Measurements from ENCODE around the gene MCAT.

Gene MCAT, protein sequence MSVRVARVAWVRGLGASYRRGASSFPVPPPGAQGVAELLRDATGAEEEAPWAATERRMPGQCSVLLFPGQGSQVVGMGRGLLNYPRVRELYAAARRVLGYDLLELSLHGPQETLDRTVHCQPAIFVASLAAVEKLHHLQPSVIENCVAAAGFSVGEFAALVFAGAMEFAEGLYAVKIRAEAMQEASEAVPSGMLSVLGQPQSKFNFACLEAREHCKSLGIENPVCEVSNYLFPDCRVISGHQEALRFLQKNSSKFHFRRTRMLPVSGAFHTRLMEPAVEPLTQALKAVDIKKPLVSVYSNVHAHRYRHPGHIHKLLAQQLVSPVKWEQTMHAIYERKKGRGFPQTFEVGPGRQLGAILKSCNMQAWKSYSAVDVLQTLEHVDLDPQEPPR

GRCh38 chr22:43142880-43143562 lies at the start of gene MCAT:
MCAT (minus strand) TSS chr22:43143398; CDS start chr22:43143348, 50 bp downstream.
- H3K27me3 ChIP-seq (ENCODE audit: control insufficient read depth, insufficient read depth, low read length) = no peaks in the 10 kb centered on the region
- H3K4me3 ChIP-seq (ENCODE audit: low read length) = peak within 1 kb of the TSS; percentile 82
- H3K4me1 ChIP-seq (ENCODE audit: control insufficient read depth, insufficient read depth, low read length) = no peaks in the 10 kb centered on the region
- DNase-seq (ENCODE audit: low read depth, low spot score) = peak; percentile 55
- peaks cover 5% of the 10 kb centered on the region; the same call in 1 of the 2 replicates for H3K36me3 ChIP-seq (ENCODE audit: control insufficient read depth, insufficient read depth, low read length)
- no CpG with 5 or more reads among the region's 83 CpGs for WGBS (ENCODE audit: insufficient coverage, insufficient read length)
- H3K27ac ChIP-seq (ENCODE audit: low read length) = no peak within 1 kb of the TSS
- H3K9me3 ChIP-seq (ENCODE audit: control insufficient read depth, insufficient read depth, low read length) = no peaks in the 10 kb centered on the region

DNA sequence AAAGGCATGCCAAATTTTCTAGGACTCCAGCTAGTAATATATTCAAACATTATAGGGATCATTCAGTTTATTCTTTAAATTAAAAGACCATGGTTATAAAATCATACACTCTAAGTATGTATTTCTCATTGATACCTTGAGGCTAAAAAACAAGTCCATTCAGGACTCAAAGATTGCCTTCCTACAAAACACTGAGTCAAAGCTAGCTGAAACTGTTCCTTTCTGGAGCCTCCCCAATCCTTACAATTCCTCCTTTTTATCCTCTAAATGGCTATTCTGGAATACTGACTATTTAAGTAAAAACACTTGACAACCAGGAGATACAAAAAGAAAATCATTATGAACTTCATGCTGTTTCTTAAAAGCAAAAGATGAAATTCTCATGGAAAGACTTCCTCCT lies 48.6 kb upstream of the MCAT start:
- H3K27me3 ChIP-seq (ENCODE audit: control insufficient read depth, insufficient read depth, low read length) = no peaks in the 10 kb centered on the region
- no peaks in the 10 kb centered on the region for H3K4me1 ChIP-seq (ENCODE audit: control insufficient read depth, insufficient read depth, low read length)
- H3K9me3 ChIP-seq (ENCODE audit: control insufficient read depth, insufficient read depth, low read length) = no peaks in the 10 kb centered on the region
- H3K36me3 ChIP-seq (ENCODE audit: control insufficient read depth, insufficient read depth, low read length) = no peaks in the 10 kb centered on the region
- H3K4me3 ChIP-seq (ENCODE audit: low read length) = no peak overlapping the region
- no peak overlapping the region for H3K27ac ChIP-seq (ENCODE audit: low read length)
- no peak for DNase-seq (ENCODE audit: low read depth, low spot score)

- no CpG with 5 or more reads among the region's 5 CpGs for WGBS (ENCODE audit: insufficient coverage, insufficient read length)
- no peak overlapping the region for H3K4me3 ChIP-seq (ENCODE audit: low read length)
- no peak for DNase-seq (ENCODE audit: low read depth, low spot score)
- H3K4me1 ChIP-seq (ENCODE audit: control insufficient read depth, insufficient read depth, low read length) = peaks cover 4% of the 10 kb centered on the region
- no peaks in the 10 kb centered on the region for H3K27me3 ChIP-seq (ENCODE audit: control insufficient read depth, insufficient read depth, low read length)
- no peaks in the 10 kb centered on the region for H3K9me3 ChIP-seq (ENCODE audit: control insufficient read depth, insufficient read depth, low read length)
- H3K27ac ChIP-seq (ENCODE audit: low read length) = no peak overlapping the region
- no peaks in the 10 kb centered on the region for H3K36me3 ChIP-seq (ENCODE audit: control insufficient read depth, insufficient read depth, low read length)
Observed at GRCh38 chr22:43188829-43189545, 45.8 kb upstream of the MCAT start.

DNA sequence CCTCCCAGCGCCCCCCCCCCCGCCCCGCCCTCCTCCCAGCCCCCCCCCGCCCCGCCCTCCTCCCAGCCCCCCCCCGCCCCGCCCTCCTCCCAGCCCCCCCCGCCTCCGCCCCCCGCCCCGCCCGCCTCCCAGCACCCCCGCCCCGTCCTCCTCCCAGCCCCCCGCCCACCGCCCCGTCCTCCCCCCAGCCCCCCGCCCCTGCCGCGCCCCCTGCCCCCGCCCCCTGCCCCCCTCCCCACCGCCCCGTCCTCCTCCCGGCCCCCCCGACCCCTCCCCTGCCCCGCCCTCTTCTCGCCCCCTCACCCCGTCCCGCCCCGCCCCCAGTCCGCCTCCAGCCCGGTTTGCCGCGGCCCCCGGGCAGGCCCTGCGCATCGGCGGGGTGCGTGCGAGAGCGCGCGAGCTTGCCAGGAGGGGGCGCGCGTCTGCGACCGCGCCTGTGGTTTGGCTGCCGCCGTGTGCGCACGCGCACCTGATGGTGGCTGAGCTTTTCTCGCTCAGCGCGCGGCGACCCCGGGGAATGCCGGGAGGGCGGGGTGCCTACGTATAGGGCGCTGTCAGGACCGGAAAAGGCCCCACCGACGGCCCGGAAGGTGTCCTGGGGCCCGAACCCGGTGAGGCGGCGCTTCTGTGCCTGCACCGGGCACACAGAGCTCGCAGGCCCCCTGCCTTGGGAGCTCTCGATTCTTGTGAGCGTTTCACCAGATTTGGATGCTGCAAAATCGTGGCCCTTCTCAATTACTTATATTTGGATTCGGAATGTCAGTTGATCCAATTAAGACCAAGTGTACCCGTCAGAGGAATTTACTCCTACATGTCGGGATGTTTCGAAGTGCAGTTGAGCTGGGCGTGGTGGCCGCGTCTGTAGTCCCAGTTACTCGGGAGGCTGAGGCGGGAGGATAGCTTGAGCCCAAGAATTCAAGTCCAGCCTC lies 44.2 kb upstream of the MCAT start:
- no CpG with 5 or more reads among the region's 86 CpGs for WGBS (ENCODE audit: insufficient coverage, insufficient read length)
- Histone ChIP-seq H3K27ac (ENCODE audit: low read length) (no peak overlapping the region), H3K4me3 (ENCODE audit: low read length) (peak overlapping the region; percentile 41; the same call in 1 of the 2 replicates), H3K9me3 (ENCODE audit: control insufficient read depth, insufficient read depth, low read length) (no peaks in the 10 kb centered on the region), H3K36me3 (ENCODE audit: control insufficient read depth, insufficient read depth, low read length) (peaks cover 4% of the 10 kb centered on the region; the same call in 1 of the 2 replicates), H3K4me1 (ENCODE audit: control insufficient read depth, insufficient read depth, low read length) (peaks cover 4% of the 10 kb centered on the region), H3K27me3 (ENCODE audit: control insufficient read depth, insufficient read depth, low read length) (no peaks in the 10 kb centered on the region)
- peak; percentile 85 for DNase-seq (ENCODE audit: low read depth, low spot score)

DNA sequence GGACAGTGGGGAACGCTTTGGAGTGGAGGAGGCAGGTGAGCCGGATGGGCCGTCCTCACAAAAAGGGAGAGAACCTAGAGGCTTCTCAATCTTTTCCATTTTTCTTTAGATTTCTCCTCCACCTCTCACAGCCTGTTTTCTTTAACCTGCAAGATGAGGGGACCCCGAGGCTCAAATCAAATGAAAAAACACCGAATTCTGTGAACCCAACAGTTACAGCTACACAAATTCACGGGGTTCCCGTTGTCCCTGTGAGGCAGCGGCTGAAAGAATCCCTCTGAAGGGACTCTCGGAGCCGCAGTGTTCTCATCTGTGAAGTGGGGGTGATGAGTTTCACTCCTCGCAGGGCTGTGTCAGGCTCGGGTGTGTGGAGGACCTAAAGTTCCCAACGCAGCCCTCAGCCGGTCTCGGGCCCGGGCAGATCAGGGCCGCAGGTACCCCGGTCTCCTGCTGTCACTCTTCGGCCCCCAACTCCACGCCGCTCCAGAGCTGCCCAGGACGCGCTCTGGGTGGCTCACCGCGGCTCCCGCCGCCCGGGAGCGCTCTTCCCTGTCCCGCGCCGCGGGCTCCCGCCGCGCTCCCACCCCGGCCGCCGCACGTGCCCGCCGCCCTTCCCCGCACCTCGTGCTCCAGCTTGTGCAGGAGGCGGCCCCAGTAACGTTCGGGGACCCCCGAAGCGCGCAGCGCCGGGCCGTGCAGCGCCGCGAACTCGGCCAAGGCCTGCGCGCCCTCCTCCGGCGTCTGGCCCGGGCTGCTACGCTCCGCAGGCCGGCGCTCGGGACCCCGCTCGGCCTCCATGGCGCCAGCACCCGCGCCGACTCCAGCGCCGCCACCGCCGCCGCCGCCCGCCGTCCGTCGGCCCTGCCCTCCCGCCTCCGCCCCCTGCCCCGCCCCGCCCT lies 43.3 kb upstream of the MCAT start, which contains the start of gene TTLL12:
TTLL12 (minus strand) TSS at position 863 of the 899 bp plus-strand sequence; CDS start at position 798, 65 bp downstream.
- Histone ChIP-seq H3K27me3 (ENCODE audit: control insufficient read depth, insufficient read depth, low read length) (no peaks in the 10 kb centered on the region), H3K36me3 (ENCODE audit: control insufficient read depth, insufficient read depth, low read length) (peaks cover 4% of the 10 kb centered on the region; the same call in 1 of the 2 replicates), H3K4me1 (ENCODE audit: control insufficient read depth, insufficient read depth, low read length) (peaks cover 4% of the 10 kb centered on the region), H3K9me3 (ENCODE audit: control insufficient read depth, insufficient read depth, low read length) (no peaks in the 10 kb centered on the region), H3K27ac (ENCODE audit: low read length) (no peak within 1 kb of the TSS), H3K4me3 (ENCODE audit: low read length) (peak within 1 kb of the TSS; percentile 96)
- DNase-seq (ENCODE audit: low read depth, low spot score) = no peak
- WGBS (ENCODE audit: insufficient coverage, insufficient read length) = no CpG with 5 or more reads among the region's 87 CpGs

- Histone ChIP-seq H3K4me1 (ENCODE audit: control insufficient read depth, insufficient read depth, low read length) (peaks cover 4% of the 10 kb centered on the region), H3K4me3 (ENCODE audit: low read length) (peak overlapping the region; percentile 96; the same call in 1 of the 2 replicates), H3K27ac (ENCODE audit: low read length) (no peak overlapping the region), H3K36me3 (ENCODE audit: control insufficient read depth, insufficient read depth, low read length) (peaks cover 9% of the 10 kb centered on the region), H3K27me3 (ENCODE audit: control insufficient read depth, insufficient read depth, low read length) (no peaks in the 10 kb centered on the region), H3K9me3 (ENCODE audit: control insufficient read depth, insufficient read depth, low read length) (no peaks in the 10 kb centered on the region)
- no CpG with 5 or more reads among the region's 12 CpGs for WGBS (ENCODE audit: insufficient coverage, insufficient read length)
- DNase-seq (ENCODE audit: low read depth, low spot score) = no peak
Observed at GRCh38 chr22:43185860-43186261, 42.7 kb upstream of the MCAT start.

GRCh38 chr22:43183496-43184277 lies 40.5 kb upstream of the MCAT start:
- no peak overlapping the region for H3K27ac ChIP-seq (ENCODE audit: low read length)
- H3K4me1 ChIP-seq (ENCODE audit: control insufficient read depth, insufficient read depth, low read length) = peaks cover 4% of the 10 kb centered on the region
- no peaks in the 10 kb centered on the region for H3K27me3 ChIP-seq (ENCODE audit: control insufficient read depth, insufficient read depth, low read length)
- H3K9me3 ChIP-seq (ENCODE audit: control insufficient read depth, insufficient read depth, low read length) = no peaks in the 10 kb centered on the region
- no peak for DNase-seq (ENCODE audit: low read depth, low spot score)
- no peak overlapping the region for H3K4me3 ChIP-seq (ENCODE audit: low read length)
- WGBS (ENCODE audit: insufficient coverage, insufficient read length) = no CpG with 5 or more reads among the region's 12 CpGs
- peaks cover 30% of the 10 kb centered on the region for H3K36me3 ChIP-seq (ENCODE audit: control insufficient read depth, insufficient read depth, low read length)

- Histone ChIP-seq H3K27me3 (ENCODE audit: control insufficient read depth, insufficient read depth, low read length) (no peaks in the 10 kb centered on the region), H3K9me3 (ENCODE audit: control insufficient read depth, insufficient read depth, low read length) (no peaks in the 10 kb centered on the region), H3K36me3 (ENCODE audit: control insufficient read depth, insufficient read depth, low read length) (peaks cover 32% of the 10 kb centered on the region), H3K4me1 (ENCODE audit: control insufficient read depth, insufficient read depth, low read length) (peaks cover 4% of the 10 kb centered on the region), H3K27ac (ENCODE audit: low read length) (no peak overlapping the region), H3K4me3 (ENCODE audit: low read length) (no peak overlapping the region)
- WGBS (ENCODE audit: insufficient coverage, insufficient read length) = no CpG with 5 or more reads among the region's 17 CpGs
- DNase-seq (ENCODE audit: low read depth, low spot score) = no peak
Observed at GRCh38 chr22:43182726-43183125, 39.5 kb upstream of the MCAT start.

Measured in iPS DF 6.9 (cell line).